VCaP (cell line): ENCODE measurements around the gene ZNF507.
A peak's percentile ranks its signal among the peaks of the same experiment; 100 is the strongest.

Experiments
- H3K27ac ChIP-seq: fragments of 450-650 bp; 2 replicates; pipeline ENCODE4 v1.5.1; 2017
- TF ChIP-seq, protein P1 (sequence below): fragments of 450-650 bp; conservative IDR thresholded peaks from 2 replicates; pipeline ENCODE4 v1.5.1; 2017; ENCODE audit warnings: mild to moderate bottlenecking, moderate library complexity

The ZNF507 gene

DNA sequence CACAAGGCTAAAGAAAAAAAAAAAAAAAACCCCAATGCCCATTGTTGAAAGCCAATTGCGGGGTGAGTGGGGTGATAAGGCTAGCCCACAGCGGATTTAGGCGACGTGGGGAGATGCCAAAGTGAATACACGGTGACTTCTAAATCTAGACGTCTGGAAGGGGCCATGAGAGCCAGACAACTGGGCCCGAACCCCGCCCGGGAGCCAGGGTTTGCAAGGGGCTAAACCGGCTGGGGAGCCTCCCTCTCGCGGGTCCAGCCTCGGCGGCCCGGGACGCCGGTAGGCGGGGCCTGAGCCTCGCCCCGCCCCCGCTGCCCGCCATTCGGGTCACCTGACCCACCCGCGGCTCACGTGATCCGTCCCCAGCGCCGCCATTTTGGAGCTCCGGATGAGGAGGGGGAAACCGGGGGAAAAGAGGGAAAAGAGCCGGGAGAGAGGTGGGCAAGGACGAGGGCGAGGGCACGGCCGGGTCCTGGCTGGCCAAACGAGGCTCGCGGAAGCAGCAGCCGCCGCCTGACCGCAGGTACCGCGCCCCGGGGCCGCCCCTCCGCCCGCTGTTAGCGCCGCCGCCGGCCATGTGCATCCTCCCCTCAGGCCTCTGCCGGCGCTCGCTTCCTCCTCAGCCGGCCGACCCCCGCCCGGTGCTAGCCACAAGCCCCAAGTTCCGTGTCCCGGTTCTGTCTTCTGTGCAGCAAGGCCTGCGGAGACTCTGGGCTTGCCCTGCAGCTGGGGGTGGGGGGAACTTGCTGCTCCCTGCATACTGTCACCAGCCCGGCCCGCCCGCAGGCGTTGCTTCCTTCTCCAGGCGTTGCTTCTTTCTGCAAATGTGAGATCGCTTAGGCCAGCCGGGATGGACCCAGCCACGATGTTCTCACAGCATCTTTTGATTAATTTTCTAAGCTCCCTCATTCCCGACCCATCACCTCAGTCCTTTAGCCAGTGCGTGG is at the start of gene ZNF507:
Gene ZNF507, plus strand, starts transcription at position 350 of the 947 bp plus-strand sequence. CDS start 7,221 bp downstream, outside the sequence.
- peak within 1 kb of the TSS; percentile 90 for H3K27ac ChIP-seq
- TF ChIP-seq, protein P1, sequence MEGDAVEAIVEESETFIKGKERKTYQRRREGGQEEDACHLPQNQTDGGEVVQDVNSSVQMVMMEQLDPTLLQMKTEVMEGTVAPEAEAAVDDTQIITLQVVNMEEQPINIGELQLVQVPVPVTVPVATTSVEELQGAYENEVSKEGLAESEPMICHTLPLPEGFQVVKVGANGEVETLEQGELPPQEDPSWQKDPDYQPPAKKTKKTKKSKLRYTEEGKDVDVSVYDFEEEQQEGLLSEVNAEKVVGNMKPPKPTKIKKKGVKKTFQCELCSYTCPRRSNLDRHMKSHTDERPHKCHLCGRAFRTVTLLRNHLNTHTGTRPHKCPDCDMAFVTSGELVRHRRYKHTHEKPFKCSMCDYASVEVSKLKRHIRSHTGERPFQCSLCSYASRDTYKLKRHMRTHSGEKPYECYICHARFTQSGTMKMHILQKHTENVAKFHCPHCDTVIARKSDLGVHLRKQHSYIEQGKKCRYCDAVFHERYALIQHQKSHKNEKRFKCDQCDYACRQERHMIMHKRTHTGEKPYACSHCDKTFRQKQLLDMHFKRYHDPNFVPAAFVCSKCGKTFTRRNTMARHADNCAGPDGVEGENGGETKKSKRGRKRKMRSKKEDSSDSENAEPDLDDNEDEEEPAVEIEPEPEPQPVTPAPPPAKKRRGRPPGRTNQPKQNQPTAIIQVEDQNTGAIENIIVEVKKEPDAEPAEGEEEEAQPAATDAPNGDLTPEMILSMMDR: no peak

DNA sequence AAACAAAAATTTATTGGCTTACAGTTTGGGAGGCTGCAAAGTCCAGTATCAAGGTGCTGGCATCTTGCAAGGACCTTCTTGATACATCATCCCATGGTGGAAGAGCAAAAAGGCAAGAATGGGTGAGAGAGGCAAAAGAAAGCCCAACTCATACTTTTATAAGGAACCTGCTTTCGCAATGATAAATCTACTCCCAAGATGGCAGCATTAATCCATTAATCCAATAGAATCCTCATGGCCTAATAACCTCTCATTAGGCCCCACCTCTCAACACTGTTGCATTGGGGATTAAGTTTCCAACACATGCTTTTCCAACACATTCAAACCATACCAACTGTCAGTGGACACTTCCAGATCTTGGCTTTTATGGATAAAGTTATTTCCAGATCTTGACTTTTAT is 48.7 kb upstream of the ZNF507 start:
- no peak overlapping the region for H3K27ac ChIP-seq
- TF ChIP-seq, protein P1: no peak

DNA sequence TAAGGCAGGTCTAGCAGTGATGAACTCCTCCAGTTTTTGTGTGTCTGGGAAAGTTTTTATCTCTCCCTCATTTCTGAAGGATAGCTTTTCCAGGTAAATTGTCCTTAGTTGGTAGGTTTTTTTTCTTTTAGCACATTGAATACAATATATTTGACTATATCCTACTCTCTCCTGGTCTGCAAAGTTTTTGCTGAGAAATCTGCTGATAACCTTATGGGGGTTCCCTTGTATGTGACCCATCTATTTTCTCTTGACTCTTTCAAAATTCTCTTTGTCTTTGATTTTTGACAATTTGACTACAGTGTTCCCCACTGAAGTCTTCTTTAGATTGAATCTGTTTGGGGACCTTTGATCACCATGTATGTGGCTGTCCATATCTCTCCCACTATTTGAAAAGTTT is 42.6 kb upstream of the ZNF507 start:
- H3K27ac ChIP-seq: no peak overlapping the region
- TF ChIP-seq, protein P1: no peak

DNA sequence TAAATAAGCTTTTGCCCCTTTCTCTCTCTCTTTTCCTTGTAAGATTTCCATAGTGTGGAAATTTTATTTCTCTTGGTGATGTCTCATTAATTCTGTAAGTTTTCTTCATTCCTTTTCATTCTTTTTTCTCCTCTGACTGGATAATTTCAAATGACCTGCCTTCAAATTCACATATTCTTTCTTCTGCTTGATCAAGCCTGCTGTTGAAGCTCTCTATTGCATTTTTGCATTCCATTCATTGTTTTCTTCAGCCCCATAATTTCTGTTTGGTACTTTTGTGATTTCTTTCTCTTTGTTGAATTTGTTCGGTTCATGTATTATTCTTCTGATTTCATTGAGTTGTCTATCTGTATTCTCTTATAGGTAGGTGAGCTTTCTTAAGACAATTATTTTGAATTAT is 42.2 kb upstream of the ZNF507 start:
- no peak overlapping the region for H3K27ac ChIP-seq
- TF ChIP-seq, protein P1: no peak

DNA sequence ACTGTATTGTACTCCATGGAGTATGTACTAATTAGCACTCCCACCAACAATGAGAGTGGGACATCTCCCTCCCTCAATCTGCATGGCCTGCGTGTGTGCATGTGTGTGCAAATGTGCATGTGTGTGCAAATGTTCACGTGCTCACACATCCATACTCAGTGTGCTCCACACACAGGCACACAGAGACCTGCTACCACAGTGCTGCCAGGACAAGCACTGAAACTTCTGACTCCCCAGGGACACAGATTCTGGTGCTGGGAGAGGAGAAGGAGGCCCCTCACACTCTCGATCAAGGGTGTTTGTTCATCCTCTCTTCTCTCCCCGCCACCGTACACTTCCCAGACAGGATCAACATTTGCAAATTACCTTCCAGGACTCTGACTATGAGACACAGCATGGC is 37.8 kb upstream of the ZNF507 start:
- no peak overlapping the region for H3K27ac ChIP-seq
- TF ChIP-seq, protein P1: no peak

DNA sequence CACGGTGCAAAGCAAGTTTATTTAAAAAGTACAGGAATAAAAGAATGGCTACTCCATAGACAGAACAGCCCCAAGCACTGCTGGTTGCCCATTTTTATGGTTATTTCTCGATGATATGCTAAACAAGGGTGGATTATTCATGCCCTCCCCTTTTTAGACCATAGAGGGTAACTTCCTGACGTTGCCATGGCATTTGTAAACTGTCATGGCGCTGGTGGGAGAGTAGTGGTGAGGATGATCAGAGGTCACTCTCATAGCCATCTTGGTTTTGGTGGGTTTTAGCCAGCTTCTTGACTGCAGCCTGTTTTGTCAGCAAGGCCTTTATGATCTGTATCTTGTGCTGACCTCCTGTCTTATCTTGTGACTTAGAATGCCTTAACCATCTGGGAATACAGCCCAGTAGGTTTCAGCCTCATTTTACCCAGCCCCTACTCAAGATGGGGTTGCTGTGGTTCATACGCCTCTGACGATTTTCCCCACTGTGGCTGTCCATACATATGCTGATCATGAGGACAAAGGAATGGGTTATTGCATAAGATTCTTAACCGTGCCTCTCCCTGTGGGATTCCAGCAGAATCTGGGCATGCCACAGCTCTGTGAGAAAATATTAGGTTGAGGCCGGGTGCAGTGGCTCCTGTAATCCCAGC is 36.9 kb upstream of the ZNF507 start:
- H3K27ac ChIP-seq: no peak overlapping the region
- TF ChIP-seq, protein P1: no peak

DNA sequence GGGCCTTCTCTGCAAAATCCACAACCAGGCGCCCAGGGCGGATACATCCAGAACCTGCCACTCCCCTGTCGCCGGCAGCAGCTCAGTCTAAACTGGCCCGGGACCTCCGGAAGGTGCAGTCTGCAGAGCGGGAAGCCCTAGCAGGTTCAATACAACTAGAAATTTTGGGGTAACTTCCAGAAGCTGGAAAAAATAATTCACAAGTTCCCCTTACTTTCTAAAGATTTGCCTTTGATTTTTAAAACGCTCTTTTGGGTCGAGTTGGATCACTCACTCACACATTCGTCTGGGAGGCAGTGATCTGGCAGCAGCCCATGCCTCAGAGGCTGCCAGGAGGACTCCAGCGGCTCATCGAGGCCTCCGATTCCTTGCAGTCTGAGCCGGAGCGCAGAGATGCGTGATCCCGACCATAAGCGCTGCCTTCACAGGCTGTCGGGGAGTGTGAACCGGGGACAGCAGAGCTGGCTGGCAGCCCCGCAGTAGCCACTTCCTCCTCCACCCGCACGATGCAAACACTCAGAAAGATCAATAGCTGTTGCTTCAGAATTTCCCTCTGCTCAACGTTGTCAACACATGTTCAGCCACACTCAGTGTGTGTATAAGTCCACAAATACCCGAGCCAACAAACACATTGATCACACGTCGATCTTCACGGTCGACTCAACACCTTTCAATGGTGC is 35.6 kb upstream of the ZNF507 start:
- TF ChIP-seq, protein P1: no peak
- H3K27ac ChIP-seq: no peak overlapping the region
